Activated CD4-positive, alpha-beta T cell treated with anti-CD3 and anti-CD28 coated beads for 4 hours (primary cell): ENCODE results near the gene PCDHA5.
"Not testable (repeated sequence)": the region's sequence is repeated elsewhere in the genome, so short reads cannot be mapped to it uniquely, and the experiment has no call there.

Source experiments
- DNase-seq, 2 donors: peaks; one replicate each; pipeline ENCODE4 v3.0.0-alpha.2; 2020

PCDHA5 gene

DNA sequence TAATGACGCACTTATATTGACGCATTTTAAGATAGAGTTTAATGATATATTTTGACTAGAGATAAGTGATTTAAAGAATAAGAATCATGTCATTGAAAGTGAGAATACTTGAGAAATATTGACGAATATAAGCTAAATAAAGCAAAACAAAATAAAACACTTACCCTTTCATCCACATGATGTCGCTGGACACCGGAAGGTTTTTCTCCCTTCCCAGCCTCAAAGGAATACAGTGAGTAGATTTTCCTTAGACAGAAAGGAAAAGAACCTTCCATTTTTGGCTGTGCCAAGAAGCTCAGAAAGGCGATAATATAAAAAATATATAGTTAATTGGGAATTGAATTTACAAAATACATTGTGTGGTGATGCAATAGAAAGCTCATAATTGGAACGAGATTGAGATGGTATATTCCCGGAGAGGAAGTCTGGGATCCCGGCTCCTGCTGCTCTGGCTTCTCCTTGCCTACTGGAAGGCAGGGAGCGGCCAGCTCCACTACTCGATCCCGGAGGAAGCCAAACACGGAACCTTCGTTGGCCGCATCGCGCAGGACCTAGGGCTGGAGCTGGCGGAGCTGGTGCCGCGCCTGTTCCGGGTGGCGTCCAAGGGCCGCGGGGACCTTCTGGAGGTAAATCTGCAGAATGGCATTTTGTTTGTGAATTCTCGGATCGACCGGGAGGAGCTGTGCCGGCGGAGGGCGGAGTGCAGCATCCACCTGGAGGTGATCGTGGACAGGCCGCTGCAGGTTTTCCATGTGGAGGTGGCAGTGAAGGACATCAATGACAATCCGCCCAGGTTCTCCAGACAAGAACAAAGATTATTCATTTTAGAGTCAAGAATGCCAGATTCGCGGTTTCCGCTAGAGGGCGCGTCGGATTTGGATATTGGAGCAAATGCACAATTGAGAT is at the start of gene PCDHA5:
Gene PCDHA5 (plus strand): TSS at position 239 of the 906 bp plus-strand sequence.
- no peak for DNase-seq

DNA sequence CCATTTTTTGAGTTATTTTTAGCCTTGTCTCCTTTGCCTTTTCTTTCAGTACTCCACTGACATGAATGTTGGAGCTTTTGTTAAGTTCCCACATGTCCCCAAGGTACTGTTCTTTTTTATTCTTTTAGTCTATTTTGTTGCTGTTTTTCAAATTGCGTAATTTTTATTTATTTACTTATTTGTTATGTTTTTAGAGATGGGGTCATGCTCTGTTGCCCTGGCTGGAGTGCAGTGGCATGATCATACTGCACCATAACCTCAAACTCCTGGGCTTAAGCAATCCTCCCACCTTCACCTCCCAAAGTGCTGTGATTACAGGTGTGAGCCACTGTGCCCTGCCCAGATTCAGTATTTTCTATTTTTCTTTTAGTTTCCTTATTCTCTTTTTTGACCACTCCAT is 40.9 kb upstream of the PCDHA5 start:
- DNase-seq, result no peak

DNA sequence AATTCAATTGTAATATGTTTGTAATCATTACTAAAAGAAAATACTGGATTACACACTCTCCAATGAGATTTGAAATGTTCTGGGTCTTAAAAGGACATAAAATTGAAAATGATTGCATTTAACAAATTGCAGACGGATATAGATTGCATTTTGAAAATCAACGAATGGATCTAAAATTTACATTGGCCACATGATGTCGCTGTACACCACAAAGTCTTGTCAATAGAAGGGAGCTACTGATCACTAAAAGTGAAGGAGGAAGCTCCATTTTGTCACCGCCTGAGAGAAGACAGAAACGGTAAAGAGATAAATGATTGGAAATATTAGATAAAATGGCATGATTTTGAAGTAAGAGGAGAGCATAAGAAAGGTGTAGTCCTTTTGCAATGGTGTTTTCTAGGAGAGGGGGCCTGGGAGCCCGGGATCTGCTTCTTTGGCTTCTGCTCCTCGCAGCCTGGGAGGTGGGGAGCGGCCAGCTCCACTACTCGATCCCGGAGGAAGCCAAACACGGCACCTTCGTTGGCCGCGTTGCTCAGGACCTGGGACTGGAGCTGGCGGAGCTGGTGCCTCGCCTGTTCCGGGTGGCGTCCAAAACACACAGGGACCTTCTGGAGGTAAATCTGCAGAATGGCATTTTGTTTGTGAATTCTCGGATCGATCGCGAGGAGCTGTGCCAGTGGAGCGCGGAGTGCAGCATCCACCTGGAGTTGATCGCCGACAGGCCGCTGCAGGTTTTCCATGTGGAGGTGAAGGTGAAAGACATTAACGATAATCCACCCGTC is 35.3 kb upstream of the PCDHA5 start, which contains the start of gene PCDHA1:
Gene PCDHA1 (plus strand): TSS at position 236 of the 782 bp plus-strand sequence.
- DNase-seq, result no peak

DNA sequence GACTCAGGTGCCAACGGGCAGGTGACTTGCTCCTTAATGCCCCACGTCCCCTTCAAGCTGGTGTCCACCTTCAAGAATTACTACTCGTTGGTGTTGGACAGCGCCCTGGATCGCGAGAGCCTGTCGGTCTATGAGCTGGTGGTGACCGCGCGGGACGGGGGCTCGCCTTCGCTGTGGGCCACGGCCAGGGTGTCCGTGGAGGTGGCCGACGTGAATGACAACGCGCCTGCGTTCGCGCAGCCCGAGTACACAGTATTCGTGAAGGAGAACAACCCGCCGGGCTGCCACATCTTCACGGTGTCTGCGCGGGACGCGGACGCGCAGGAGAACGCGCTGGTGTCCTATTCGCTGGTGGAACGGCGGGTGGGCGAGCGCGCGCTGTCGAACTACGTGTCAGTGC is 34.0 kb upstream of the PCDHA5 start:
- not testable (repeated sequence) for DNase-seq

DNA sequence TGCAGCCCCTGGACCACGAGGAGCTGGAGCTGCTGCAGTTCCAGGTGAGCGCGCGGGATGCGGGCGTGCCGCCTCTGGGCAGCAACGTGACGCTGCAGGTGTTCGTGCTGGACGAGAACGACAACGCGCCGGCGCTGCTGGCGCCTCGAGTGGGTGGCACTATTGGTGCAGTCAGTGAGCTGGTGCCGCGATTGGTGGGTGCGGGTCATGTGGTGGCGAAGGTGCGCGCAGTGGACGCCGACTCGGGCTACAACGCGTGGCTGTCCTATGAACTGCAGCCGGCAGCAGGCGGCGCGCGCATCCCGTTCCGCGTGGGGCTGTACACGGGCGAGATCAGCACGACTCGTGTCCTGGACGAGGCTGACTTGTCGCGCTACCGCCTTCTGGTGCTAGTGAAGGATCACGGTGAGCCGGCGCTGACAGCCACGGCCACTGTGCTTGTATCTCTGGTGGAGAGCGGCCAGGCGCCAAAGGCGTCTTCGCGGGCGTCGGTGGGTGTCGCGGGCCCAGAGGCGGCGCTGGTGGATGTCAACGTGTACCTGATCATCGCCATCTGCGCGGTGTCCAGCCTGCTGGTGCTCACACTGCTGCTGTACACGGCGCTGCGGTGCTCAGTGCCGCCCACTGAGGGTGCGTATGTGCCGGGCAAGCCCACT is 33.4 kb upstream of the PCDHA5 start:
- not testable (repeated sequence) for DNase-seq

DNA sequence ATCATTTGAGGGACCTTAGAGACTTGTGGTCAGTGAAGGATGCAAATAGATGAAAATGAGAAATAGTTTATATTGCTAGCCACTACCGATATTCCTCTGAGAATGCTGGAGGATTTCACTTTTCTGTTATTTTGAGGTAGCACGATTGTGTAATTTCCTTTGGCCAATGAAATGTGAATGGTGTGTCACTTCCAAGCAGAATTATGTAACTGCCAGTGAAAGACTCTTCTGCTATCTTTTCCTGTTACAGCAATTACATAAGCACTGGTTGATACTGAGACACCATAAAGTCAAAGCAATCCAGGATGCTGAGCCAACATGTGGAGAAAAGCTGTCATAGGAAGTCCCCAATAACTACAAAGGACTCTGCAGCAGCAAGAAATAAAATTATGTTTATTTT is 30.3 kb upstream of the PCDHA5 start:
- DNase-seq, result no peak

DNA sequence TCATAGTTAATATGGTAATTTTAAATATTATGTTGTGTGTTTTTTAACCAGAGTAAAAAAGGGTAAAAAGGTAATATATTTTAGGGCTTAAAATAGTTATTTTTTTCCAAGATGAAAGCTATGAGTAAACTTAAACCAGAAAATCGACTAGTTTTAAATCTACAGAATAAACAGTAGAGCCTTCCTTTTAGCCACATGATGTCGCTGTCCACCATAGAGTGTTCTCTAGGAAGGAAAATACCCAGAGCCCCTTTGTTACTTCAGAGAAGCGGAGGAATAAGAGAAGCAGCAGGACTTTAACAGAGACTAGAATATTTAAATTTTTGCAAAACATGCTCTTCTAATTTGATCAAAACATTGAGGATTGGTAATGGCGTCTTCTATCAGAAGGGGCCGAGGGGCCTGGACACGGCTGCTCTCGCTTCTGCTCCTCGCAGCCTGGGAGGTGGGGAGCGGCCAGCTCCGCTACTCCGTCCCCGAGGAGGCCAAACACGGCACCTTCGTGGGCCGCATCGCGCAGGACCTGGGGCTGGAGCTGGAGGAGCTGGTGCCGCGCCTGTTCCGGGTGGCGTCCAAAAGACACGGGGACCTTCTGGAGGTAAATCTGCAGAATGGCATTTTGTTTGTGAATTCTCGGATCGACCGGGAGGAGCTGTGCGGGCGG is 26.7 kb upstream of the PCDHA5 start, which contains the start of gene PCDHA2:
Gene PCDHA2 (plus strand): TSS at position 258 of the 664 bp plus-strand sequence.
- no peak for DNase-seq

DNA sequence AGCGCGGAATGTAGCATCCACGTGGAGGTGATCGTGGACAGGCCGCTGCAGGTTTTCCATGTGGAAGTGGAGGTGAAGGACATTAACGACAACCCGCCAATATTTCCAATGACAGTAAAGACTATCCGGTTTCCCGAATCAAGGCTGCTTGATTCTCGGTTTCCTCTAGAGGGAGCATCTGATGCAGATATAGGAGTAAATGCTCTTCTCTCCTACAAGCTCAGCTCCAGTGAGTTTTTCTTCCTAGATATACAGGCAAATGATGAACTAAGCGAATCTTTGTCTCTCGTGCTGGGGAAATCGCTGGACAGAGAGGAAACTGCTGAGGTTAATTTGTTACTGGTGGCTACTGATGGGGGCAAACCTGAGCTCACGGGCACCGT is 26.2 kb upstream of the PCDHA5 start:
- DNase-seq, result no peak

DNA sequence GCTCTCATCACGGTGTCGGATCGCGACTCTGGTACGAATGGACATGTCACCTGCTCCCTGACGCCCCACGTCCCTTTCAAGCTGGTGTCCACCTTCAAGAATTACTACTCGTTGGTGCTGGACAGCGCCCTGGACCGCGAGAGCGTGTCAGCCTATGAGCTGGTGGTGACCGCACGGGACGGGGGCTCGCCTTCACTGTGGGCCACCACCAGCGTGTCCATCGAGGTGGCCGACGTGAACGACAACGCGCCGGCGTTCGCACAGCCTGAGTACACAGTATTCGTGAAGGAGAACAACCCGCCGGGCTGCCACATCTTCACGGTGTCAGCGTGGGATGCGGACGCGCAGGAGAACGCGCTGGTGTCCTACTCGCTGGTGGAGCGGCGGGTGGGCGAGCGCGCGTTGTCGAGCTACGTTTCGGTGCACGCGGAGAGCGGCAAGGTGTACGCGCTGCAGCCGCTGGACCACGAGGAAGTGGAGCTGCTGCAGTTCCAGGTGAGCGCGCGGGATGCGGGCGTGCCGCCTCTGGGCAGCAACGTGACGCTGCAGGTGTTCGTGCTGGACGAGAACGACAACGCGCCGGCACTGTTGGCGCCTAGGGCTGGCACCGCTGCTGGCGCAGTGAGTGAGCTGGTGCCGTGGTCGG is 25.2 kb upstream of the PCDHA5 start:
- not testable (repeated sequence) for DNase-seq

DNA sequence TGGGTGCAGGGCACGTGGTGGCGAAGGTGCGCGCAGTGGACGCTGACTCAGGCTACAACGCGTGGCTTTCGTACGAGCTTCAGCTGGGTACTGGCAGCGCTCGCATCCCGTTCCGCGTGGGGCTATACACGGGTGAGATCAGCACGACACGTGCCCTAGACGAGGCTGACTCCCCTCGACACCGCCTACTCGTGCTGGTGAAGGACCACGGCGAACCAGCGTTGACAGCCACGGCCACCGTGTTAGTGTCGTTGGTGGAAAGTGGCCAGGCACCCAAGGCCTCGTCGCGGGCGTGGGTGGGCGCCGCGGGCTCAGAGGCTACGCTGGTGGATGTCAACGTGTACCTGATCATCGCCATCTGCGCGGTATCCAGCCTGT is 24.7 kb upstream of the PCDHA5 start:
- no peak for DNase-seq

DNA sequence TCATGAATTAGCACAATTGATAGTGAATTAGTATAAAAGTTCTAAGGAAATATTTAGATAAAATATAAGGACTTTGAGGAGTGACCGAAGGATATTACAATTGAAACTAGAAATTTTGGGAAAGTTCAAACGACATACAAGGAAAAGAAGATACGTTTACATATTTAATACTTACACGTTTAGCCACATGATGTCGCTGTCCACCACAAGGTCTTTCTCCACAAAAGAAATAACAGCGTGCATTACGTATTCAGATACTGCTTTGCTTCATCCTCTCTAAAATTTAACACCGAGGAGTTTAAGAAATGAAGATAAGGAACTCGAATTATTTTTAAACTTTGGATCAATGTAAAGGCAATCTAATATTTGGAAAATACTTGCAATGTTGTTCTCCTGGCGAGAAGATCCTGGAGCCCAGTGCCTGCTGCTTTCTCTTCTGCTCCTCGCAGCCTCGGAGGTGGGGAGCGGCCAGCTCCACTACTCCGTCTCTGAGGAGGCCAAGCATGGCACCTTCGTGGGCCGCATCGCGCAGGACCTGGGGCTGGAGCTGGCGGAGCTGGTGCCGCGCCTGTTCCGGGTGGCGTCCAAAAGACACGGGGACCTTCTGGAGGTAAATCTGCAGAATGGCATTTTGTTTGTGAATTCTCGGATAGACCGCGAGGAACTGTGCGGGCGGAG is 20.5 kb upstream of the PCDHA5 start, which contains the start of gene PCDHA3:
Gene PCDHA3 (plus strand): TSS at position 242 of the 678 bp plus-strand sequence.
- no peak for DNase-seq

DNA sequence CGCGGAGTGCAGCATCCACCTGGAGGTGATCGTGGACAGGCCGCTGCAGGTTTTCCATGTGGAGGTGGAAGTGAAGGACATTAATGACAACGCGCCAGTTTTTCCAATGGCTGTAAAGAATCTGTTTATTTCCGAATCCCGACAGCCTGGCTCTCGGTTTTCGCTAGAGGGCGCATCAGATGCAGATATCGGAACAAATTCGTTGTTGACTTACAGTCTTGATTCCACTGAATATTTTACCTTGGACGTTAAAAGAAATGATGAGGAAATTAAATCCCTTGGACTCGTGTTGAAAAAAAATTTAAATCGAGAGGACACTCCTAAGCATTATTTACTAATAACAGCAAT is 19.9 kb upstream of the PCDHA5 start:
- no peak for DNase-seq

DNA sequence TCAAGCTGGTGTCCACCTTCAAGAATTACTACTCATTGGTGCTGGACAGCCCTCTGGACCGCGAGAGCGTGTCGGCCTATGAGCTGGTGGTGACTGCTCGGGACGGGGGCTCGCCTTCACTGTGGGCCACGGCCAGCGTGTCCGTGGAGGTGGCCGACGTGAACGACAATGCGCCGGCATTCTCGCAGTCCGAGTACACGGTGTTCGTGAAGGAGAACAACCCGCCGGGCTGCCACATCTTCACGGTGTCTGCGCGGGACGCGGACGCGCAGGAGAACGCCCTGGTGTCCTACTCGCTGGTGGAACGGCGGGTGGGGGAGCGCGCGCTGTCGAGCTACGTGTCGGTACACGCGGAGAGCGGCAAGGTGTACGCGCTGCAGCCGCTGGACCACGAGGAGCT is 19.0 kb upstream of the PCDHA5 start:
- DNase-seq, result not testable (repeated sequence)

DNA sequence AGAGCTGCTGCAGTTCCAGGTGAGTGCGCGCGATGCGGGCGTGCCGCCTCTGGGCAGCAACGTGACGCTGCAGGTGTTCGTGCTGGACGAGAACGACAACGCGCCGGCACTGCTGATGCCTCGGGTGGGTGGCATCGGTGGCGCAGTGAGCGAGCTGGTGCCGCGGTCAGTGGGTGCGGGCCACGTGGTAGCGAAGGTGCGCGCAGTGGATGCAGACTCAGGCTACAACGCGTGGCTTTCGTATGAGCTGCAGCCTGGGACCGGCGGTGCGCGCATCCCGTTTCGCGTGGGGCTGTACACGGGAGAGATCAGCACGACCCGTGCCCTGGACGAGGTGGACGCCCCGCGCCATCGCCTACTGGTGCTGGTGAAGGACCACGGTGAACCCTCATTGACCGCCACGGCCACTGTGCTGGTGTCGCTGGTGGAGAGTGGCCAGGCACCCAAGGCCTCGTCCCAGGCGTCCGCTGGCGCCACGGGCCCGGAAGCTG is 18.6 kb upstream of the PCDHA5 start:
- no peak for DNase-seq

DNA sequence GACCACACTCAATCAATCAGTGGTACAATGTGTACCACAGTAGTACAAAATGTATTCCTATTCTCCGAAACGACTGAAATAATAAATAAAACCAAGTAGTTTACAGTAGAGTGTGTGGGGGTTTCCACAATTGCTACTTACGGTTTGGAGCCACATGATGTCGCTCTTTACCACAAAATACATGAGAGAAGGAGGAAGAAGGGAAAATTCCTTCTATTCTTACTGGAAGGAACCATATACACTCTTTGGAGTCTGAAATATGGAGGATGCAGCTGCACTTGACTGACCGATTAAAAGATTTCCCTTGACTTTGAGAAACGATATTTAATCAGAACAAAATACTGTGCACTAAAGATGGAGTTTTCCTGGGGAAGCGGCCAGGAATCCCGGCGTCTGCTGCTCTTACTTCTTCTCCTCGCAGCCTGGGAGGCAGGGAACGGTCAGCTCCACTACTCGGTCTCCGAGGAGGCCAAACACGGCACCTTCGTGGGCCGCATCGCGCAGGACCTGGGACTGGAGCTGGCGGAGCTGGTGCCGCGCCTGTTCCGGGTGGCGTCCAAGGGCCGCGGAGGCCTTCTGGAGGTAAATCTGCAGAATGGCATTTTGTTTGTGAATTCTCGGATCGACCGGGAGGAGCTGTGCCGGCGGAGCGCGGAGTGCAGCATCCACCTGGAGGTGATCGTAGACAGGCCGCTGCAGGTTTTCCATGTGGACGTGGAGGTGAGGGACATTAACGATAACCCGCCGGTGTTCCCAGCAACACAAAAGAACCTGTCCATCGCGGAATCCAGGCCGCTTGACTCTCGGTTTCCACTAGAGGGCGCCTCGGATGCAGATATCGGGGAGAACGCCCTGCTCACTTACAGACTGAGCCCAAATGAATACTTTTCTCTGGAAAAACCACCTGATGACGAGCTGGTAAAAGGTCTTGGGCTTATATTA is 14.3 kb upstream of the PCDHA5 start, which contains the start of gene PCDHA4:
Gene PCDHA4 (plus strand): TSS at position 235 of the 942 bp plus-strand sequence.
- DNase-seq, result no peak

DNA sequence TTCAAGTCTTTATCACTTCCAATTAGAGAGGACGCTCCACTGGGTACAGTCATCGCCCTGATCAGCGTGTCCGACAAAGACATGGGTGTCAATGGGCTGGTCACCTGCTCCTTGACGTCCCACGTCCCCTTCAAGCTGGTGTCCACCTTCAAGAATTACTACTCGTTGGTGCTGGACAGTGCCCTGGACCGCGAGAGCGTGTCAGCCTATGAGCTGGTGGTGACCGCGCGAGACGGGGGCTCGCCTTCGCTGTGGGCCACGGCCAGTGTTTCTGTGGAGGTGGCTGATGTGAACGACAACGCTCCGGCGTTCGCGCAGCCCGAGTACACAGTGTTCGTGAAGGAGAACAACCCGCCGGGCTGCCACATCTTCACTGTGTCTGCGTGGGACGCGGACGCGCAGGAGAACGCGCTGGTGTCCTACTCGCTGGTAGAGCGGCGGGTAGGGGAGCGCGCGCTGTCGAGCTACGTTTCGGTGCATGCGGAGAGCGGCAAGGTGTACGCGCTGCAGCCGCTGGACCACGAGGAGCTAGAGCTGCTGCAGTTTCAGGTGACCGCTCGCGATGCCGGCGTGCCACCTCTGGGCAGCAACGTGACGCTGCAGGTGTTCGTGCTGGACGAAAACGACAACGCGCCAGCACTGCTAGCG is 13.0 kb upstream of the PCDHA5 start:
- not testable (repeated sequence) for DNase-seq

DNA sequence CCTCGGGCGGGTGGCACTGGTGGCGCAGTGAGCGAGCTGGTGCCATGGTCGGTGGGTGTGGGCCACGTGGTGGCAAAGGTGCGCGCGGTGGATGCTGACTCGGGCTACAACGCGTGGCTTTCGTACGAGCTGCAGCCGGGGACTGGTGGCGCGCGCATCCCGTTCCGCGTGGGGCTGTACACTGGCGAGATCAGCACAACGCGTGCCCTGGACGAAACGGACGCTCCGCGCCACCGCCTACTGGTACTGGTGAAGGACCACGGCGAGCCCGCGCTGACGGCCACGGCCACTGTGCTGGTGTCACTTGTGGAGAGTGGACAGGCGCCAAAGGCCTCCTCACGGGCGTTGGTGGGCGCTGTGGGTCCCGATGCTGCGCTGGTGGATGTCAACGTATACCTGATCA is 12.5 kb upstream of the PCDHA5 start:
- no peak for DNase-seq

DNA sequence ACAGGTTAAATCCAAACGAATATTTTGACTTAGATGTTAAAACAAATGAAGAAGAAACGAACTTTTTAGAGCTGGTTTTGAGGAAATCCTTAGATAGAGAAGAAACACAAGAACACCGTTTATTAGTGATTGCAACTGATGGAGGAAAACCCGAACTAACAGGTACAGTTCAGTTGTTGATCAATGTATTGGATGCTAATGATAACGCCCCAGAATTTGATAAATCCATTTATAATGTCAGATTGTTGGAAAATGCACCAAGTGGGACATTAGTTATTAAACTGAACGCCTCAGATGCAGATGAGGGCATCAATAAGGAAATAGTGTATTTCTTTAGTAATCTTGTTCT is 842 bp downstream of the PCDHA5 start:
- DNase-seq, result no peak

DNA sequence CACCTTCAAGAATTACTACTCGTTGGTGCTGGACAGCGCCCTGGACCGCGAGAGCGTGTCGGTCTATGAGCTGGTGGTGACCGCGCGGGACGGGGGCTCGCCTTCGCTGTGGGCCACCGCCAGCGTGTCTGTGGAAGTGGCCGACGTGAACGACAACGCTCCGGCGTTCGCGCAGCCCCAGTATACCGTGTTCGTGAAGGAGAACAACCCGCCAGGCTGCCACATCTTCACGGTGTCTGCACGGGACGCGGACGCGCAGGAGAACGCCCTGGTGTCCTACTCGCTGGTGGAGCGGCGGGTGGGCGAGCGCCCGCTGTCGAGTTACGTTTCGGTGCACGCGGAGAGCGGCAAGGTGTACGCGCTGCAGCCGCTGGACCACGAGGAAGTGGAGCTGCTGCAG is 1.6 kb downstream of the PCDHA5 start:
- DNase-seq, result not testable (repeated sequence)

DNA sequence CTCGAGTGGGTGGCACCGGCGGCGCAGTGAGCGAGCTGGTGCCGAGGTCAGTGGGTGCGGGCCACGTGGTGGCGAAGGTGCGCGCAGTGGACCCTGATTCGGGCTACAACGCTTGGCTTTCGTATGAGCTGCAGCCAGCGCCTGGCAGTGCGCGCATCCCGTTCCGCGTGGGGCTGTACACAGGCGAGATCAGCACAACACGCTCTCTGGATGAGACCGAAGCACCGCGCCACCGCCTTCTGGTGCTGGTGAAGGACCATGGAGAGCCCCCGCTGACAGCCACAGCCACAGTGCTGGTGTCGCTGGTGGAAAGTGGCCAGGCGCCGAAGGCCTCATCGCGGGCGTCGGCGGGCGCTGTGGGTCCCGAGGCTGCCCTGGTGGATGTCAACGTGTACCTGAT is 2.1 kb downstream of the PCDHA5 start:
- DNase-seq, result no peak
